ENCODE results near the gene NFATC2.

NFATC2 gene

GRCh38 chr20:51513545-51513944, 29.0 kb downstream of the NFATC2 start:
- no peak for DNase-seq

GRCh38 chr20:51512645-51513044, 29.9 kb downstream of the NFATC2 start:
- DNase-seq, result peak in 1 of 2 experiments; percentile 43

GRCh38 chr20:51511861-51512619, 30.5 kb downstream of the NFATC2 start:
- DNase-seq, result peak; percentile 56 to 58

GRCh38 chr20:51510936-51511605, 31.4 kb downstream of the NFATC2 start:
- DNase-seq, result no peak

- DNase-seq, result no peak
Measured at GRCh38 chr20:51510169-51510568, 32.4 kb downstream of the NFATC2 start.

- DNase-seq, result no peak
Measured at GRCh38 chr20:51509208-51509607, 33.3 kb downstream of the NFATC2 start.

- no peak for DNase-seq
Measured at GRCh38 chr20:51508780-51509179, 33.7 kb downstream of the NFATC2 start.

- DNase-seq, result no peak
Measured at GRCh38 chr20:51508158-51508557, 34.4 kb downstream of the NFATC2 start.

- no peak for DNase-seq
Measured at GRCh38 chr20:51507216-51508036, 35.1 kb downstream of the NFATC2 start.

- no peak for DNase-seq
Measured at GRCh38 chr20:51506527-51507215, 35.8 kb downstream of the NFATC2 start.

- no peak for DNase-seq
Measured at GRCh38 chr20:51505566-51505965, 37.0 kb downstream of the NFATC2 start.

- no peak for DNase-seq
Measured at GRCh38 chr20:51503376-51503775, 39.1 kb downstream of the NFATC2 start.

- peak in 1 of 2 experiments; percentile 53 for DNase-seq
Measured at GRCh38 chr20:51500936-51501335, 41.6 kb downstream of the NFATC2 start.

GRCh38 chr20:51500311-51500710, 42.2 kb downstream of the NFATC2 start:
- no peak for DNase-seq

- no peak for DNase-seq
Measured at GRCh38 chr20:51498765-51499540, 43.6 kb downstream of the NFATC2 start.

GRCh38 chr20:51497542-51498467, 44.7 kb downstream of the NFATC2 start:
- peak; percentile 80 to 82 for DNase-seq

- no peak for DNase-seq
Measured at GRCh38 chr20:51496964-51497363, 45.6 kb downstream of the NFATC2 start.

GRCh38 chr20:51495921-51496545, 46.5 kb downstream of the NFATC2 start:
- DNase-seq, result no peak

GRCh38 chr20:51495291-51495690, 47.2 kb downstream of the NFATC2 start:
- DNase-seq, result no peak
